A673 (cell line): ENCODE data around the gene DEF6. TPM values are rescaled to one million over a fixed set of nuclear protein-coding genes. Genes with fewer than 3 reads are reported as not detected.

Experiments
- BruUV-seq: library from RNA; stranded (reverse); fragments of 400-500 nt; replicated peaks from 2 replicates; lab custom pipeline; 2021; lab: Mats Ljungman, UMichigan
- CTCF ChIA-PET: fragments of 300-600 bp; sonication (Branson Sonifier 250); formaldehyde crosslinking; loops from one replicate; lab custom pipeline; 2022; ENCODE audit warnings: antibody characterized with exemption; lab: Charles Lee
- POLR2A ChIA-PET: fragments of 300-600 bp; sonication (Branson Sonifier 250); formaldehyde crosslinking; loops from one replicate; lab custom pipeline; 2022; ENCODE audit warnings: antibody characterized with exemption; ENCODE audit not compliant: low non-redundant PET; lab: Charles Lee
- DNase-seq: peaks from one replicate; pipeline ENCODE4 v3.0.0-alpha.2; 2015; ENCODE audit warnings: low spot score
- H3K27ac ChIP-seq: fragments of 200-600 bp; sonication (generic); 2 replicates; pipeline ENCODE4 v1.5.1; 2016; ENCODE audit warnings: mixed run types, low read depth, mild to moderate bottlenecking, mixed read lengths, antibody characterized with exemption, low read length; ENCODE audit not compliant: poor library complexity, severe bottlenecking
- H3K27me3 ChIP-seq: fragments of 200-600 bp; sonication (generic); replicated peaks from 2 replicates; pipeline ENCODE4 v1.6.1; 2017; ENCODE audit warnings: mixed run types, low read depth, mild to moderate bottlenecking, mixed read lengths, antibody characterized with exemption, low read length; ENCODE audit not compliant: insufficient read depth, poor library complexity
- H3K36me3 ChIP-seq: fragments of 200-600 bp; sonication (generic); 2 replicates; pipeline ENCODE4 v1.6.1; 2016; ENCODE audit warnings: mixed run types, mild to moderate bottlenecking, mixed read lengths, antibody characterized with exemption, low read length; ENCODE audit not compliant: insufficient read depth, poor library complexity, severe bottlenecking
- H3K4me1 ChIP-seq: fragments of 200-600 bp; sonication (generic); 2 replicates; pipeline ENCODE4 v1.6.1; 2017; ENCODE audit warnings: mixed run types, mild to moderate bottlenecking, mixed read lengths, antibody characterized with exemption, low read length; ENCODE audit not compliant: insufficient read depth, poor library complexity, severe bottlenecking
- H3K4me3 ChIP-seq: fragments of 200-600 bp; sonication (generic); 2 replicates; pipeline ENCODE4 v1.5.1; 2016; ENCODE audit warnings: low read depth, mixed run types, mild to moderate bottlenecking, mixed read lengths, low read length; ENCODE audit not compliant: poor library complexity, severe bottlenecking
- H3K9me3 ChIP-seq: fragments of 200-600 bp; sonication (generic); 2 replicates; pipeline ENCODE4 v1.6.1; 2016; ENCODE audit warnings: mixed run types, low read depth, mild to moderate bottlenecking, mixed read lengths, antibody characterized with exemption, low read length; ENCODE audit not compliant: poor library complexity, severe bottlenecking
- EZH2 ChIP-seq: fragments of 200-600 bp; sonication (generic); IDR thresholded peaks from 2 replicates; pipeline ENCODE4 v1.6.1; 2017; ENCODE audit warnings: borderline replicate concordance, low read depth, mild to moderate bottlenecking, mixed read lengths, antibody characterized with exemption, low read length; ENCODE audit not compliant: poor library complexity, severe bottlenecking
- intact Hi-C: fragments of 100-400 bp; cut with micrococcal nuclease; formaldehyde crosslinking; loops from one replicate; pipeline ENCODE4 v1.10.0; 2022; ENCODE audit not compliant: unreplicated experiment
- total RNA-seq: library from RNA; stranded (reverse); gene quantifications from 2 replicates; pipeline ENCODE4 v1.2.3, GENCODE V29; 2021
- TF ChIP-seq, protein P1 (sequence below): fragments of 300-800, 200-600 bp; sonication (generic); conservative IDR thresholded peaks from 2 replicates; pipeline ENCODE4 v1.5.1; 2017; ENCODE audit warnings: low read depth, mild to moderate bottlenecking, antibody characterized with exemption, low read length, moderate library complexity, mixed read lengths

DEF6 gene
- total RNA-seq, 1 experiment from 2014 or later = 0.37 TPM

GRCh38 chr6:35265523-35265922 is 32.1 kb upstream of the DEF6 start:
- DNase-seq = no peak
- no peak overlapping the region for H3K4me3 ChIP-seq
- H3K4me1 ChIP-seq = no peaks in the 10 kb centered on the region
- ChIA-PET CTCF (no interaction called here), POLR2A (no interaction called here)
- H3K9me3 ChIP-seq = no peaks in the 10 kb centered on the region
- H3K36me3 ChIP-seq = no peaks in the 10 kb centered on the region
- H3K27me3 ChIP-seq = no peaks in the 10 kb centered on the region
- no peak for TF ChIP-seq EZH2
- TF ChIP-seq, protein P1, sequence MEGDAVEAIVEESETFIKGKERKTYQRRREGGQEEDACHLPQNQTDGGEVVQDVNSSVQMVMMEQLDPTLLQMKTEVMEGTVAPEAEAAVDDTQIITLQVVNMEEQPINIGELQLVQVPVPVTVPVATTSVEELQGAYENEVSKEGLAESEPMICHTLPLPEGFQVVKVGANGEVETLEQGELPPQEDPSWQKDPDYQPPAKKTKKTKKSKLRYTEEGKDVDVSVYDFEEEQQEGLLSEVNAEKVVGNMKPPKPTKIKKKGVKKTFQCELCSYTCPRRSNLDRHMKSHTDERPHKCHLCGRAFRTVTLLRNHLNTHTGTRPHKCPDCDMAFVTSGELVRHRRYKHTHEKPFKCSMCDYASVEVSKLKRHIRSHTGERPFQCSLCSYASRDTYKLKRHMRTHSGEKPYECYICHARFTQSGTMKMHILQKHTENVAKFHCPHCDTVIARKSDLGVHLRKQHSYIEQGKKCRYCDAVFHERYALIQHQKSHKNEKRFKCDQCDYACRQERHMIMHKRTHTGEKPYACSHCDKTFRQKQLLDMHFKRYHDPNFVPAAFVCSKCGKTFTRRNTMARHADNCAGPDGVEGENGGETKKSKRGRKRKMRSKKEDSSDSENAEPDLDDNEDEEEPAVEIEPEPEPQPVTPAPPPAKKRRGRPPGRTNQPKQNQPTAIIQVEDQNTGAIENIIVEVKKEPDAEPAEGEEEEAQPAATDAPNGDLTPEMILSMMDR = no peak
- intact Hi-C loops = no loop called here
- H3K27ac ChIP-seq = no peak overlapping the region
- BruUV-seq = no TSS peak

DNA sequence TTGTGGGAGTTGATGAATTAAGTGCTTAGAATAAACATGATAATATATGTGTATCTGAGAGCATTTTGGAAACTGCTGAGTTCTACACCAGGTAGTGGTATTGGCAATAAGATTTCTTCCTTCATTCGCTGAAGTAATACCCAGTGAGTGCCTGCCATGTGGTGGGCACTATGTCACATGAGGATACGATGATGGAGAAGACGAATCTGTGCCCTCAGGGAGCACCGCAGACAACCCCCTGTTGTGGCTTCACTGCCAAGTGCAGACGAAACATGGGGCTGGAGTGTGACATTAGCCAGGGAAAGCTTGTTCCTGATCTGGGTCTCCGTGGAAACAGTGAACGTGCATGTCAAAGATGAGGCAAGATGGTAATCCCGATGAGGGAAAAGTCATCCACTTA is 30.2 kb upstream of the DEF6 start:
- intact Hi-C loops = no loop called here

DNA sequence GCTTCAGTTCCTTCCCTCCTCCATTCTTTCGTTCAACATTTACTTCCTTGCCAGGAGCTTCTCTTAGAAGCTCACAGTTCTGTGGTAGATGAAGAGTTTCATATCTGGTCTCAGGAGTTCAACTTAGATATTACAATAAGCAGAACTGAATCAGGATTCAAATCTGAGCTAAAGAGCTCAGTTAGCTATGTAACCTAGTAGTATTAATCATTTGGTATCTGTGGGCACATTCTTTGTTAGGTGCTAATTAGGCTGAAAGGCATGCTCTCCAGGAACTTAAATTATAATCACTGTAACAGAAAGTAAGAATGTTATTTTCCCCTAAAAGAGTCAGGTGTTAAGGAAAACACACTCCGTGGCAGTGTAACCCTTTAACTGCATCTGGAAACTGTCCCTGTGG is 29.7 kb upstream of the DEF6 start:
- ChIA-PET CTCF (no interaction called here), POLR2A (no interaction called here)
- intact Hi-C loops = no loop called here
- no peaks in the 10 kb centered on the region for H3K27me3 ChIP-seq
- no TSS peak for BruUV-seq
- no peak for DNase-seq
- no peaks in the 10 kb centered on the region for H3K36me3 ChIP-seq
- no peak overlapping the region for H3K4me3 ChIP-seq
- H3K9me3 ChIP-seq = no peaks in the 10 kb centered on the region
- no peak overlapping the region for H3K27ac ChIP-seq
- H3K4me1 ChIP-seq = no peaks in the 10 kb centered on the region
- TF ChIP-seq EZH2 = no peak
- TF ChIP-seq, protein P1 = no peak

More for the DNA sequence above, 30.2 kb upstream of the DEF6 start:
- TF ChIP-seq, protein P1 = no peak
- TF ChIP-seq EZH2 = no peak
- Histone ChIP-seq H3K27me3 (no peaks in the 10 kb centered on the region), H3K27ac (no peak overlapping the region), H3K9me3 (no peaks in the 10 kb centered on the region), H3K4me1 (no peaks in the 10 kb centered on the region), H3K4me3 (no peak overlapping the region), H3K36me3 (no peaks in the 10 kb centered on the region)
- CTCF ChIA-PET = no interaction called here
- DNase-seq = no peak
- no TSS peak for BruUV-seq
- POLR2A ChIA-PET = no interaction called here
